Nephron (organoid): ENCODE data around the gene KRTAP2-3.
A peak's percentile ranks its signal among the peaks of the same experiment; 100 is the strongest.

Source experiments
- H3K27ac Mint-ChIP-seq, 3 experiments: 2 replicates each; pipeline ENCODE4 v1.8.0; 2020; ENCODE audit warnings: mixed read lengths in 3 of 3, mild to moderate bottlenecking in 2 of 3, moderate library complexity in 1 of 3
- H3K27me3 Mint-ChIP-seq: 2 replicates; pipeline ENCODE4 v1.8.0; 2021; ENCODE audit warnings: low read depth, mild to moderate bottlenecking, moderate library complexity, mixed read lengths
- H3K36me3 Mint-ChIP-seq: 2 replicates; pipeline ENCODE4 v1.8.0; 2020; ENCODE audit warnings: low read depth, mixed read lengths
- H3K4me1 Mint-ChIP-seq: 2 replicates; pipeline ENCODE4 v1.8.0; 2020; ENCODE audit warnings: mixed read lengths
- H3K4me3 Mint-ChIP-seq, 3 experiments: 2 replicates each; pipeline ENCODE4 v1.8.0; 2020; ENCODE audit warnings: mild to moderate bottlenecking in 3 of 3, mixed read lengths in 3 of 3, moderate library complexity in 2 of 3
- H3K9me3 Mint-ChIP-seq: 2 replicates; pipeline ENCODE4 v1.8.0; 2020; ENCODE audit warnings: mixed read lengths
- TF ChIP-seq, protein P1 (sequence below), 3 experiments: fragments of 200-600 bp; sonication (generic); IDR thresholded peaks; one replicate each; pipeline ENCODE4 v1.5.0; 2021; ENCODE audit warnings: antibody characterized with exemption in 3 of 3; ENCODE audit not compliant: unreplicated experiment in 3 of 3

The KRTAP2-3 gene

DNA sequence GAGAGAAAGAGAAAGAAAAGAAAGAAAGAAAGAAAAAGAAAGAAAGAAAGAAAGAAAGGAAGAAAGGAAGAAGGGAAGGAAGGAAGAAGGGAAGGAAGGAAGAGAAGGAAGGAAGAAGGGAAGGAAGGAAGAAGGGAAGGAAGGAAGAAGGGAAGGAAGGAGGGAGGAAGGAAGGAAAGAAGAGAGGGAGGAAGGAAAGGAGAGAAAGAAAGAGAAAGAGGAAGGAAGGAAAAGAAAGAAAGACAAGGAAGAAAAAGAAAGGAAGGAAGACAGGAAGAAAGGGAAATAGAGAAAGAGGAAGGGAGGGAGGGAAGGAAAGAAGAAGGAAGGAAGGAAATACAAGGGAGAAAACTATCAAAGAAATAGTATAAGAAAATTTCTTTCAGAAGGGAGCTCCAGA, 16.9 kb upstream of the KRTAP2-3 start:
- H3K27me3 Mint-ChIP-seq: peaks cover 8% of the 10 kb centered on the region
- H3K9me3 Mint-ChIP-seq: peaks cover 6% of the 10 kb centered on the region
- no peaks in the 10 kb centered on the region for H3K36me3 Mint-ChIP-seq
- TF ChIP-seq, protein P1, sequence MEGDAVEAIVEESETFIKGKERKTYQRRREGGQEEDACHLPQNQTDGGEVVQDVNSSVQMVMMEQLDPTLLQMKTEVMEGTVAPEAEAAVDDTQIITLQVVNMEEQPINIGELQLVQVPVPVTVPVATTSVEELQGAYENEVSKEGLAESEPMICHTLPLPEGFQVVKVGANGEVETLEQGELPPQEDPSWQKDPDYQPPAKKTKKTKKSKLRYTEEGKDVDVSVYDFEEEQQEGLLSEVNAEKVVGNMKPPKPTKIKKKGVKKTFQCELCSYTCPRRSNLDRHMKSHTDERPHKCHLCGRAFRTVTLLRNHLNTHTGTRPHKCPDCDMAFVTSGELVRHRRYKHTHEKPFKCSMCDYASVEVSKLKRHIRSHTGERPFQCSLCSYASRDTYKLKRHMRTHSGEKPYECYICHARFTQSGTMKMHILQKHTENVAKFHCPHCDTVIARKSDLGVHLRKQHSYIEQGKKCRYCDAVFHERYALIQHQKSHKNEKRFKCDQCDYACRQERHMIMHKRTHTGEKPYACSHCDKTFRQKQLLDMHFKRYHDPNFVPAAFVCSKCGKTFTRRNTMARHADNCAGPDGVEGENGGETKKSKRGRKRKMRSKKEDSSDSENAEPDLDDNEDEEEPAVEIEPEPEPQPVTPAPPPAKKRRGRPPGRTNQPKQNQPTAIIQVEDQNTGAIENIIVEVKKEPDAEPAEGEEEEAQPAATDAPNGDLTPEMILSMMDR (IDR thresholded peaks at IDR 0.05; ENCODE audit: unreplicated experiment in 3 of 3): no peak
- no peak overlapping the region for H3K4me3 Mint-ChIP-seq
- no peaks in the 10 kb centered on the region for H3K4me1 Mint-ChIP-seq
- H3K27ac Mint-ChIP-seq: no peak overlapping the region

DNA sequence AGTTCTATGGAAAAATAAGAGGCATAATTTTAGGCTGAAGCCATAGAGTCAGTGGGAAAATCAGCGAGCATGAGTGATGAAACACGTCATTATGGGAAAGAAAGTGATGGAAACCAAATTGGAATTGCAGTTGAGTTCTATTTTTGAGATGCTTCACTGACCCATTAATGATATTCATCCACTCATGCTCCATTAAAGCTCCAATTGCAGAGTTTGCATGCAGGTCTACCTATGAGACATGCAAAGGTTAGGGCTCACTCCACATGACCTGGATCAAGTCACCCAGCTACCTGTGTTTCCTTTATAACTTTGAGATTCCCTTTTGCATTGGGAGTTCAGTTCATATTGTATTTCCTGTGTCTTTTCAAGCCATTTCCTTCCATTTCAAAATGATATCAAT, 13.8 kb upstream of the KRTAP2-3 start:
- Mint-ChIP-seq H3K9me3 (peaks cover 6% of the 10 kb centered on the region), H3K4me1 (no peaks in the 10 kb centered on the region), H3K27ac (no peak overlapping the region), H3K27me3 (peaks cover 8% of the 10 kb centered on the region), H3K36me3 (no peaks in the 10 kb centered on the region), H3K4me3 (no peak overlapping the region)
- TF ChIP-seq, protein P1 (IDR thresholded peaks at IDR 0.05; ENCODE audit: unreplicated experiment in 3 of 3): no peak

DNA sequence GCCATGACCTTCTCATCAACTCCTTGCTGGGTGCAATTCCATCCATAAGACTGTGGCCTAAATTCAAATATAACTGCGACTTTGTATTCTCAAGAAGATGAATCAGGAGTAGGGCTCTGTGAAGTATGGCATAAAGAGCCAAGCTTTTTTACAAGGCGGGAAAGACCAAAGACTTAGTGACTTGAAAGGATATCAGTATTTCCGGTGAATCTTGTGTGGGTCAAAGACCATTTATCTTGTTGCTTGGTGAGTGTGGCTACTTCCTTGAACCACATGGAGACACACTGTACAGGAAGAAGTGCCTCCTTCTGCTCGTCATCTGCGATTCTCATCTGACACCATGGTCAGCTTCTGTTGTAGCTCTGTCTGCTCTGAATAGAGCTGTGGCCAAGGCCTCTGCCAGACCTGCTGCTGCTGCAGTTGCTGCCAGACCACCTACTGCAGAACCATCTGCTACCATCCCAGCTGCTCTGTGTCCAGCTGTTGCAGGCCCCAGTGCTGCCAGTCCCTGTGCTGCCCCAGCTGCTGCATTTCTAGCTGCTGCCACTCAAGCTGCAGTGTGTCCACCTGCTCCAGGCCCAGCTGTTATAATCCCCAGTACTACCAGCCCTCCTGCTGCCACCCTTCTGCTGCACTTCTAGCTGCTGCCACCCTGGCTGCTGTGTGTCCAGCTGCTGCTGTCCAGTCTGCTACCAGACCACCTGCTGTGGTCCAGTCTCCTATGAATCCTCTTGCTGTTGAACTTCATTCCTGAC, 11.9 kb upstream of the KRTAP2-3 start:
- peak overlapping the region in 1 of 3 experiments; percentile 5 for H3K27ac Mint-ChIP-seq
- H3K4me3 Mint-ChIP-seq: no peak overlapping the region
- H3K9me3 Mint-ChIP-seq: peaks cover 6% of the 10 kb centered on the region
- peaks cover 11% of the 10 kb centered on the region for H3K27me3 Mint-ChIP-seq
- no peaks in the 10 kb centered on the region for H3K36me3 Mint-ChIP-seq
- TF ChIP-seq, protein P1 (IDR thresholded peaks at IDR 0.05; ENCODE audit: unreplicated experiment in 3 of 3): no peak
- no peaks in the 10 kb centered on the region for H3K4me1 Mint-ChIP-seq

DNA sequence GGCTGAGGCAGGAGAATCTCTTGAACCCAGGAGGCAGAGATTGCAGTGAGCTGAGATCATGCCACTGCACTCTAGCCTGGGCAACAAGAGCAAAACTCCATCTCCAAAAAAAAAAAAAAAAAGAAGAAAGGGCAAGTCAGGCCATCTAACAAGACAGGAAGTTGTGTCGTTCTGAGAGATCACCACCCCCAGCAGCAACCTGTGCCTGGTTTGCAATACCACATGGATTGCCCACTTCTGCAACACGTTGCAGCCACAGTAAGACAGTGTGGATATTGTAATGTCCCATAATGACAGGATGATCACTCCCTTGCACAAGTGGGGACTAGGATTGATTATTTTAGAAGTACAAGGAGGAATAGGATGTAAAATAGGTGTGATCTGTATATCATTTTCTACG, 9.1 kb upstream of the KRTAP2-3 start:
- Mint-ChIP-seq H3K4me1 (no peaks in the 10 kb centered on the region), H3K36me3 (no peaks in the 10 kb centered on the region), H3K4me3 (no peak overlapping the region), H3K9me3 (no peaks in the 10 kb centered on the region), H3K27ac (no peak overlapping the region), H3K27me3 (peaks cover 3% of the 10 kb centered on the region)
- TF ChIP-seq, protein P1 (IDR thresholded peaks at IDR 0.05; ENCODE audit: unreplicated experiment in 3 of 3): no peak

DNA sequence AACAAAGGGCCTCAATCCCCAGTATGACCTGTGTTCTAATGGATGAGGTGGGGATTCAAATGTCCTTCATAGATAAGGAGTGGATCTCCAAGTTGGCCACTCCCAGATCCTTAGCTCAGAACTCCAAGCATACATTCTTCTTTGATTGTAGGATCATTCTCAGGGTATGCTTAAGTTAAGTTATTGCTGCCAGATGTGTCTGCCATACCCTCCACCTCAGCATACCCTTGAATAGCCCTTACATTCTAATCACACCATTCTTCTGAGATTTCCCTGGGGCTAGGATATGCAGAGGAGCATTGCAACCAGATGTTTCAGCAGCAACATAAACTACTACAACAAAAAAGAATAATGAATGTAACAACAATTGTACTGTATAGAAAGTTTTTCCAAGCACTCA, 7.4 kb upstream of the KRTAP2-3 start:
- H3K4me1 Mint-ChIP-seq: no peaks in the 10 kb centered on the region
- H3K27me3 Mint-ChIP-seq: peaks cover 7% of the 10 kb centered on the region
- TF ChIP-seq, protein P1 (IDR thresholded peaks at IDR 0.05; ENCODE audit: unreplicated experiment in 3 of 3): no peak
- H3K4me3 Mint-ChIP-seq: no peak overlapping the region
- H3K9me3 Mint-ChIP-seq: no peaks in the 10 kb centered on the region
- no peaks in the 10 kb centered on the region for H3K36me3 Mint-ChIP-seq
- H3K27ac Mint-ChIP-seq: no peak overlapping the region
